ENCODE data around the gene KCNC1. TPM values are rescaled to one million over a fixed set of nuclear protein-coding genes. Genes with fewer than 3 reads are reported as not detected.

Gene KCNC1
- polyA plus RNA-seq, 1 of the 3 experiments (the other 2 are of a cell fraction), result 0.18 TPM

GRCh38 chr11:17807034-17807433 is 72.5 kb downstream of the KCNC1 start:
- H3K9me3 ChIP-seq, result no peaks in the 10 kb centered on the region
- H3F3A ChIP-seq (replicated peaks; ENCODE audit: insufficient read depth), result no peaks in the 10 kb centered on the region
- H3K9ac ChIP-seq, result no peak overlapping the region
- CTCF ChIA-PET, result no interaction called here
- H3K4me1 ChIP-seq (ENCODE audit: control insufficient read depth in 1 of 2, insufficient read depth in 2 of 2, low read depth in 1 of 2, low read length in 1 of 2), result peaks cover 6 to 23% of the 10 kb centered on the region in 2 experiments; a peak in 2 of 4 replicates
- no peaks in the 10 kb centered on the region for H3K9me2 ChIP-seq
- DNase-seq, result no peak
- POLR2A ChIA-PET, result no interaction called here
- no peak overlapping the region for H3K27ac ChIP-seq (ENCODE audit: low read depth in 2 of 2, low read length in 1 of 2)
- H3K4me3 ChIP-seq (ENCODE audit: low read depth in 2 of 2, low read length in 1 of 2), result no peak overlapping the region
- H3K27me3 ChIP-seq (ENCODE audit: insufficient read depth), result no peaks in the 10 kb centered on the region
- H2AFZ ChIP-seq (ENCODE audit: low read depth), result no peak overlapping the region
- WGBS (ENCODE audit: low lambda C conversion rate), result 55% methylated on average over 3 of the region's 4 CpGs
- H3K79me2 ChIP-seq (ENCODE audit: insufficient read depth), result no peaks in the 10 kb centered on the region
- TF ChIP-seq RCOR1 (IDR thresholded peaks at IDR 0.05; ENCODE audit: low read length), result no peak
- TF ChIP-seq NRF1 (IDR thresholded peaks at IDR 0.05; ENCODE audit: low read depth, low read length), result no peak
- no peak for TF ChIP-seq FOXM1 (IDR thresholded peaks at IDR 0.05; ENCODE audit: low read depth)
- no peak for TF ChIP-seq JUND (IDR thresholded peaks at IDR 0.05)
- TF ChIP-seq MXI1 (IDR thresholded peaks at IDR 0.05; ENCODE audit: low read depth, low read length), result no peak
- no peak for TF ChIP-seq GATA2 (CRISPR knock-in tag; IDR thresholded peaks at IDR 0.05)
- H4K20me1 ChIP-seq (ENCODE audit: insufficient read depth), result no peaks in the 10 kb centered on the region
- no peak overlapping the region for H3K4me2 ChIP-seq
- H3K36me3 ChIP-seq (replicated peaks in 1 of 2; ENCODE audit: control insufficient read depth in 1 of 2, insufficient read depth in 2 of 2, low read length in 1 of 2), result no peaks in the 10 kb centered on the region

- Histone ChIP-seq H3K79me2 (ENCODE audit: insufficient read depth) (no peaks in the 10 kb centered on the region), H3K4me1 (ENCODE audit: control insufficient read depth in 1 of 2, insufficient read depth in 2 of 2, low read depth in 1 of 2, low read length in 1 of 2) (peaks cover 18 to 45% of the 10 kb centered on the region in 2 experiments), H3K9me2 (no peaks in the 10 kb centered on the region), H2AFZ (ENCODE audit: low read depth) (no peak overlapping the region), H3K4me2 (no peak overlapping the region), H3K27ac (ENCODE audit: low read depth in 2 of 2, low read length in 1 of 2) (peak overlapping the region in 1 of 2 experiments; percentile 36; a peak in 2 of 4 replicates), H3K4me3 (ENCODE audit: low read depth in 2 of 2, low read length in 1 of 2) (no peak overlapping the region), H3F3A (replicated peaks; ENCODE audit: insufficient read depth) (no peaks in the 10 kb centered on the region), H3K9ac (no peak overlapping the region), H3K9me3 (no peaks in the 10 kb centered on the region), H3K36me3 (replicated peaks in 1 of 2; ENCODE audit: control insufficient read depth in 1 of 2, insufficient read depth in 2 of 2, low read length in 1 of 2) (no peaks in the 10 kb centered on the region), H3K27me3 (ENCODE audit: insufficient read depth) (no peaks in the 10 kb centered on the region), H4K20me1 (ENCODE audit: insufficient read depth) (no peaks in the 10 kb centered on the region)
- ChIA-PET CTCF (interaction anchor here (1.1 to 4.0 kb wide), 4 partner anchors 53 to 305 kb away, joined by 3 to 35 read pairs (median 4); no protein-coding TSS in a partner anchor), POLR2A (no interaction called here)
- no peak for TF ChIP-seq EZH2phosphoT487 (IDR thresholded peaks at IDR 0.05; ENCODE audit: borderline replicate concordance, low read depth)
- TF ChIP-seq USF1 (IDR thresholded peaks at IDR 0.05; ENCODE audit: borderline replicate concordance, low read depth), result no peak
- TF ChIP-seq NFIC (IDR thresholded peaks at IDR 0.05; ENCODE audit: borderline replicate concordance), result no peak
- no peak for TF ChIP-seq YY1 (IDR thresholded peaks at IDR 0.05; ENCODE audit: low read depth)
- no peak for TF ChIP-seq GABPA (IDR thresholded peaks at IDR 0.05; ENCODE audit: low read depth)
- no peak for TF ChIP-seq TCF12 (IDR thresholded peaks at IDR 0.05)
- no peak for TF ChIP-seq MXI1 (IDR thresholded peaks at IDR 0.05; ENCODE audit: low read depth, low read length)
- TF ChIP-seq SMC3 (IDR thresholded peaks at IDR 0.05; ENCODE audit: low read depth, low read length), result no peak
- TF ChIP-seq JUND (IDR thresholded peaks at IDR 0.05), result no peak
- no peak for TF ChIP-seq CTCF (IDR thresholded peaks at IDR 0.05)
- TF ChIP-seq RCOR1 (IDR thresholded peaks at IDR 0.05; ENCODE audit: low read length), result no peak
- no peak for TF ChIP-seq EP300 (IDR thresholded peaks at IDR 0.05; ENCODE audit: borderline replicate concordance in 1 of 2, low read depth in 1 of 2, low read length in 1 of 2)
- TF ChIP-seq RXRA (IDR thresholded peaks at IDR 0.05; ENCODE audit: borderline replicate concordance, low read depth), result no peak
- TF ChIP-seq CHD2 (IDR thresholded peaks at IDR 0.05; ENCODE audit: low read length, partially characterized antibody), result no peak
- TF ChIP-seq SIN3A (IDR thresholded peaks at IDR 0.05; ENCODE audit: borderline replicate concordance, low read depth, low read length), result no peak
- no peak for TF ChIP-seq IRF3 (IDR thresholded peaks at IDR 0.05; ENCODE audit: low read depth, low read length)
- TF ChIP-seq TAF1 (IDR thresholded peaks at IDR 0.05; ENCODE audit: borderline replicate concordance, low read depth, low read length), result no peak
- no peak for TF ChIP-seq ZBTB33 (IDR thresholded peaks at IDR 0.05; ENCODE audit: borderline replicate concordance, low read depth)
- no peak for TF ChIP-seq POLR2AphosphoS5 (IDR thresholded peaks at IDR 0.05; ENCODE audit: low read depth, low read length)
- no peak for DNase-seq
- 80% methylated on average over 1 of the region's 1 CpG for WGBS (ENCODE audit: low lambda C conversion rate)
Measured at GRCh38 chr11:17810041-17810440, 75.5 kb downstream of the KCNC1 start.

Measured in SK-N-SH (cell line).